Naive thymus-derived CD4-positive, alpha-beta T cell (primary cell): Measurements from ENCODE around the gene ZNF514. TPM values are rescaled to one million over a fixed set of nuclear protein-coding genes. Genes with fewer than 3 reads are reported as not detected.

Experiments
- ATAC-seq: fragments of 150-1000 bp; cut with Tn5 transposase; 2 replicates; pipeline ENCODE4 v1.10.0; 2021; ENCODE audit warnings: mild to moderate bottlenecking, moderate library complexity
- CTCF ChIA-PET: fragments of 350-600 bp; sonication (Branson Sonifier 250); formaldehyde crosslinking; loops from one replicate; lab custom pipeline; 2021; ENCODE audit warnings: antibody characterized with exemption; lab: Charles Lee
- POLR2A ChIA-PET: fragments of 350-600 bp; sonication (Branson Sonifier 250); formaldehyde crosslinking; loops from one replicate; lab custom pipeline; 2021; ENCODE audit warnings: antibody characterized with exemption, inconsistent platforms; lab: Charles Lee
- DNase-seq, 9 donors: peaks; one replicate each; pipeline versions ENCODE4 v3.0.0 to v3.0.0-alpha.2; 2020 to 2022; ENCODE audit warnings: mixed read lengths in 1 of 9
- H3K27ac ChIP-seq: one replicate; pipeline ENCODE4 v1.7.0; 2013; ENCODE audit warnings: mild to moderate bottlenecking, low read depth, low read length, moderate library complexity
- H3K27me3 ChIP-seq, 2 donors: one replicate each; pipeline ENCODE4 v1.7.0; 2013; ENCODE audit warnings: low read length in 2 of 2, mild to moderate bottlenecking in 2 of 2, moderate library complexity in 2 of 2; ENCODE audit not compliant: control insufficient read depth in 2 of 2, insufficient read depth in 2 of 2
- H3K36me3 ChIP-seq, 3 experiments: 1 replicate in 2 of 3; 2 replicates in 1 of 3; pipeline ENCODE4 v1.7.0; 2013; ENCODE audit warnings: low read length in 3 of 3, mild to moderate bottlenecking in 3 of 3, moderate library complexity in 1 of 3; ENCODE audit not compliant: insufficient read depth in 3 of 3, control insufficient read depth in 2 of 3
- H3K4me1 ChIP-seq, 2 donors: one replicate each; pipeline ENCODE4 v1.7.0; 2013; ENCODE audit warnings: low read length in 2 of 2, mild to moderate bottlenecking in 2 of 2, moderate library complexity in 1 of 2; ENCODE audit not compliant: control insufficient read depth in 2 of 2, insufficient read depth in 2 of 2
- H3K4me3 ChIP-seq: 2 replicates; pipeline ENCODE4 v1.7.0; 2013; ENCODE audit warnings: mild to moderate bottlenecking, low read length
- H3K9me3 ChIP-seq, 3 experiments: 1 replicate in 2 of 3; 2 replicates in 1 of 3; pipeline ENCODE4 v1.7.0; 2013; ENCODE audit warnings: low read length in 3 of 3; ENCODE audit not compliant: control insufficient read depth in 2 of 3
- H3K27ac Mint-ChIP-seq, 9 donors: one replicate each; pipeline ENCODE4 v1.8.0; 2020 to 2022; ENCODE audit warnings: mixed read lengths in 9 of 9, mild to moderate bottlenecking in 8 of 9, moderate library complexity in 5 of 9, inconsistent platforms in 2 of 9
- H3K27me3 Mint-ChIP-seq, 5 donors: one replicate each; pipeline ENCODE4 v1.8.0; 2021 to 2022; ENCODE audit warnings: mixed read lengths in 5 of 5, mild to moderate bottlenecking in 1 of 5
- H3K36me3 Mint-ChIP-seq, 5 donors: one replicate each; pipeline ENCODE4 v1.8.0; 2020 to 2022; ENCODE audit warnings: mixed read lengths in 5 of 5, mild to moderate bottlenecking in 3 of 5, inconsistent platforms in 1 of 5
- H3K4me1 Mint-ChIP-seq, 7 donors: one replicate each; pipeline ENCODE4 v1.8.0; 2020 to 2022; ENCODE audit warnings: mixed read lengths in 7 of 7, mild to moderate bottlenecking in 3 of 7, inconsistent platforms in 1 of 7
- H3K4me3 Mint-ChIP-seq, 10 donors: one replicate each; pipeline ENCODE4 v1.8.0; 2020 to 2022; ENCODE audit warnings: mild to moderate bottlenecking in 10 of 10, mixed read lengths in 10 of 10, moderate library complexity in 6 of 10, inconsistent platforms in 2 of 10
- H3K9me3 Mint-ChIP-seq, 11 donors: one replicate each; pipeline ENCODE4 v1.8.0; 2020 to 2022; ENCODE audit warnings: mixed read lengths in 11 of 11, mild to moderate bottlenecking in 4 of 11, inconsistent platforms in 1 of 11, moderate library complexity in 1 of 11
- intact Hi-C, 2 donors: fragments of 100-400 bp; cut with micrococcal nuclease; formaldehyde crosslinking; loops; one replicate each; pipeline ENCODE4 v1.15.1; 2023
- polyA plus RNA-seq, 2 donors: library from polyadenylated mRNA; unstranded; fragments of 300-500 nt; fragmentation: Illumina TruSeq; gene quantifications; one replicate each; pipeline ENCODE4 v1.2.3, GENCODE V29; 2021
- total RNA-seq, 6 experiments: library from RNA in 5 of 6; stranded (reverse) in 5 of 6; gene quantifications; 1 replicate in 5 of 6; 2 replicates in 1 of 6; pipeline ENCODE4 v1.2.3 and lab custom pipeline; 2021 to 2026

The ZNF514 gene
- total and polyA plus RNA-seq, 7 experiments from 2014 or later: 6.6 to 39.9 (median 11.2) TPM

- ChIA-PET POLR2A (interaction anchor here (0.6 to 3.3 kb wide), 11 partner anchors 10 to 136 kb away, joined by 3 to 29 read pairs (median 4); partner anchors contain the start of gene MRPS5), CTCF (interaction anchor here (0.8 to 2.3 kb wide), 4 partner anchors 37 to 136 kb away, joined by 3 to 10 read pairs (median 4); partner anchors contain the start of gene MRPS5)
- intact Hi-C loops: loop anchor here (1.0 to 5.0 kb wide), 3 partner anchors 37 to 72 kb away; partner anchors contain the start of gene ZNF892 (in 2 of the 2)
- H3K27me3 ChIP-seq: no peaks in the 10 kb centered on the region
- DNase-seq (peak in 4 of 9 donors; percentile 17 to 40 (median 27)), ATAC-seq (peak; percentile 65)
- Mint-ChIP-seq H3K36me3 (peaks cover 23 to 37% (median 30%) of the 10 kb centered on the region in 5 donors), H3K4me3 (peak overlapping the region; percentile 72 to 89 (median 85)), H3K27me3 (no peaks in the 10 kb centered on the region), H3K4me1 (peaks cover 4 to 26% (median 22%) of the 10 kb centered on the region in 7 donors), H3K27ac (peak overlapping the region in 7 of 9 donors; percentile 45 to 81 (median 62)), H3K9me3 (peaks cover 6 to 35% (median 13%) of the 10 kb centered on the region in 11 donors)
- H3K4me3 ChIP-seq: peak overlapping the region; percentile 83
- peaks cover 0 to 3% (median 0%) of the 10 kb centered on the region in 3 experiments for H3K9me3 ChIP-seq
- H3K27ac ChIP-seq: peak overlapping the region; percentile 75
- peaks cover 0 to 12% of the 10 kb centered on the region in 2 donors for H3K4me1 ChIP-seq
- H3K36me3 ChIP-seq: peaks cover 0 to 26% (median 0%) of the 10 kb centered on the region in 3 experiments
Observed at GRCh38 chr2:95158891-95159619, 593 bp downstream of the ZNF514 start.

- Histone ChIP-seq H3K27me3 (no peaks in the 10 kb centered on the region), H3K4me1 (peaks cover 0 to 12% of the 10 kb centered on the region in 2 donors), H3K4me3 (peak overlapping the region; percentile 83), H3K9me3 (peaks cover 0 to 10% (median 0%) of the 10 kb centered on the region in 3 experiments), H3K36me3 (peaks cover 0 to 31% (median 0%) of the 10 kb centered on the region in 3 experiments), H3K27ac (peak overlapping the region; percentile 75)
- Mint-ChIP-seq H3K36me3 (peaks cover 27 to 43% (median 36%) of the 10 kb centered on the region in 5 donors), H3K9me3 (peaks cover 9 to 41% (median 15%) of the 10 kb centered on the region in 11 donors), H3K4me3 (peak overlapping the region; percentile 71 to 89 (median 85)), H3K27ac (peak overlapping the region; percentile 18 to 81 (median 62)), H3K4me1 (peaks cover 2 to 21% (median 18%) of the 10 kb centered on the region in 7 donors), H3K27me3 (no peaks in the 10 kb centered on the region)
- ATAC-seq: no peak
- CTCF ChIA-PET: interaction anchor here (2.1 to 2.3 kb wide), 2 partner anchors 36 to 136 kb away, joined by 6 to 10 read pairs; partner anchors contain the start of gene MRPS5
- POLR2A ChIA-PET: interaction anchor here (1.2 to 3.3 kb wide), 6 partner anchors 11 to 136 kb away, joined by 3 to 29 read pairs (median 4); partner anchors contain the start of gene MRPS5
- DNase-seq: no peak
- intact Hi-C loops: loop anchor here in 1 of 2 donors (5.0 kb wide), 1 partner anchor 71 kb away; no protein-coding TSS in a partner anchor
Observed at GRCh38 chr2:95158441-95158840, 1.2 kb downstream of the ZNF514 start.

- peaks cover 25 to 99% (median 52%) of the 10 kb centered on the region in 3 experiments for H3K9me3 ChIP-seq
- no peak overlapping the region for H3K27ac Mint-ChIP-seq
- H3K27me3 ChIP-seq: no peaks in the 10 kb centered on the region
- ATAC-seq (no peak), DNase-seq (no peak)
- H3K4me1 ChIP-seq: no peaks in the 10 kb centered on the region
- no peak overlapping the region for H3K4me3 ChIP-seq
- H3K4me1 Mint-ChIP-seq: peaks cover 0 to 4% (median 0%) of the 10 kb centered on the region in 7 donors
- peaks cover 54 to 85% (median 83%) of the 10 kb centered on the region in 5 donors for H3K36me3 Mint-ChIP-seq
- peaks cover 8 to 56% (median 14%) of the 10 kb centered on the region in 3 experiments for H3K36me3 ChIP-seq
- no peak overlapping the region for H3K27ac ChIP-seq
- no peak overlapping the region for H3K4me3 Mint-ChIP-seq
- ChIA-PET CTCF (no interaction called here), POLR2A (no interaction called here)
- peaks cover 30 to 99% (median 76%) of the 10 kb centered on the region in 11 donors for H3K9me3 Mint-ChIP-seq
- H3K27me3 Mint-ChIP-seq: no peaks in the 10 kb centered on the region
- intact Hi-C loops: no loop called here
Observed at GRCh38 chr2:95149397-95149984, 10.2 kb downstream of the ZNF514 start.

- POLR2A ChIA-PET: no interaction called here
- peaks cover 21 to 60% (median 53%) of the 10 kb centered on the region in 5 donors for H3K36me3 Mint-ChIP-seq
- no peak overlapping the region for H3K4me3 ChIP-seq
- H3K27me3 Mint-ChIP-seq: no peaks in the 10 kb centered on the region
- H3K27ac ChIP-seq: no peak overlapping the region
- ATAC-seq (no peak), DNase-seq (no peak)
- peaks cover 18 to 80% (median 34%) of the 10 kb centered on the region in 3 experiments for H3K9me3 ChIP-seq
- peaks cover 0 to 2% (median 0%) of the 10 kb centered on the region in 3 experiments for H3K36me3 ChIP-seq
- no peak overlapping the region for H3K27ac Mint-ChIP-seq
- H3K27me3 ChIP-seq: no peaks in the 10 kb centered on the region
- CTCF ChIA-PET: no interaction called here
- peaks cover 20 to 100% (median 73%) of the 10 kb centered on the region in 11 donors for H3K9me3 Mint-ChIP-seq
- no peak overlapping the region for H3K4me3 Mint-ChIP-seq
- peaks cover 0 to 4% (median 0%) of the 10 kb centered on the region in 7 donors for H3K4me1 Mint-ChIP-seq
- H3K4me1 ChIP-seq: no peaks in the 10 kb centered on the region
- intact Hi-C loops: no loop called here
Observed at GRCh38 chr2:95143838-95144237, 15.8 kb downstream of the ZNF514 start.

- Histone ChIP-seq H3K9me3 (peaks cover 4 to 61% (median 14%) of the 10 kb centered on the region in 3 experiments), H3K27me3 (no peaks in the 10 kb centered on the region), H3K4me3 (no peak overlapping the region), H3K4me1 (no peaks in the 10 kb centered on the region), H3K27ac (no peak overlapping the region), H3K36me3 (no peaks in the 10 kb centered on the region)
- Mint-ChIP-seq H3K9me3 (peaks cover 14 to 97% (median 61%) of the 10 kb centered on the region in 11 donors), H3K27ac (no peak overlapping the region), H3K4me3 (no peak overlapping the region), H3K27me3 (no peaks in the 10 kb centered on the region), H3K36me3 (peaks cover 8 to 63% (median 38%) of the 10 kb centered on the region in 5 donors), H3K4me1 (no peaks in the 10 kb centered on the region)
- ATAC-seq: no peak
- ChIA-PET POLR2A (no interaction called here), CTCF (no interaction called here)
- intact Hi-C loops: no loop called here
- no peak for DNase-seq
Observed at GRCh38 chr2:95138702-95139101, 20.9 kb downstream of the ZNF514 start.

- peak overlapping the region; percentile 91 to 99 (median 96) for H3K4me3 Mint-ChIP-seq
Observed at GRCh38 chr2:95122197-95122551, 37.5 kb downstream of the ZNF514 start.

More at GRCh38 chr2:95122197-95122551, 37.5 kb downstream of the ZNF514 start:
- Mint-ChIP-seq H3K27me3 (no peaks in the 10 kb centered on the region), H3K9me3 (peaks cover 0 to 2% (median 0%) of the 10 kb centered on the region in 11 donors), H3K27ac (peak overlapping the region; percentile 86 to 96 (median 94)), H3K4me1 (peaks cover 38 to 57% (median 50%) of the 10 kb centered on the region in 7 donors), H3K36me3 (peaks cover 0 to 7% (median 1%) of the 10 kb centered on the region in 5 donors)
- Histone ChIP-seq H3K4me3 (peak overlapping the region; percentile 74), H3K27ac (peak overlapping the region; percentile 91), H3K27me3 (no peaks in the 10 kb centered on the region), H3K36me3 (peaks cover 0 to 7% (median 0%) of the 10 kb centered on the region in 3 experiments), H3K4me1 (peaks cover 19 to 27% of the 10 kb centered on the region in 2 donors), H3K9me3 (no peaks in the 10 kb centered on the region)
- POLR2A ChIA-PET: interaction anchor here (1.1 to 9.8 kb wide), 13 partner anchors 16 to 98 kb away, joined by 3 to 137 read pairs (median 6); partner anchors contain the start of genes MAL, ZNF2 and ZNF514
- CTCF ChIA-PET: interaction anchor here (0.6 to 3.2 kb wide), 8 partner anchors 37 to 114 kb away, joined by 3 to 24 read pairs (median 4); partner anchors contain the start of gene ZNF514
- no peak for DNase-seq
- intact Hi-C loops: loop anchor here (1.0 kb wide), 5 partner anchors 37 to 280 kb away; partner anchors contain the start of genes FAHD2A (in 2 of the 2), ZNF2 (in 2 of the 2), ZNF514 (in 2 of the 2) and ZNF892 (in 1 of the 2)
- ATAC-seq: no peak
